Measurements from ENCODE around the gene MKLN1.

DNA sequence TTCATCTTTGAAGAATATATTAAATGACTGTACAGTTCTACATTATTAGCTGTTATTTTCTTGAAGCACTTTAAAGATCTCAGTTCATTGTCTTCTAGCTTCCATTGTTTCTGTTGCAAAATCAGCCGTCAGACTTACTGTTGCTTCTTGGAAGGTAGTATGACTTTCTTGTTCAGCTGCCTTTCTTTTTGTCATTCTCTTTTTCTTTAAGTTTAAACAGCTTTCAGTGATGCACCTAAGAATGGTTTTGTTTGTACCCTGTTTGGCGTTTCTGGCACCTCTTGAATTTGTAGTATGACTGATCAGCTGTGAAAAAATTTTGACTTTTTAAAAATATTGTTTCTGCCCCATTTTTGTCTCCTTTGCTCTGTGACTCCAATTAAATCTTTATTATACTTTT lies 9.3 kb downstream of the MKLN1 start:
- TF ChIP-seq, protein P1, sequence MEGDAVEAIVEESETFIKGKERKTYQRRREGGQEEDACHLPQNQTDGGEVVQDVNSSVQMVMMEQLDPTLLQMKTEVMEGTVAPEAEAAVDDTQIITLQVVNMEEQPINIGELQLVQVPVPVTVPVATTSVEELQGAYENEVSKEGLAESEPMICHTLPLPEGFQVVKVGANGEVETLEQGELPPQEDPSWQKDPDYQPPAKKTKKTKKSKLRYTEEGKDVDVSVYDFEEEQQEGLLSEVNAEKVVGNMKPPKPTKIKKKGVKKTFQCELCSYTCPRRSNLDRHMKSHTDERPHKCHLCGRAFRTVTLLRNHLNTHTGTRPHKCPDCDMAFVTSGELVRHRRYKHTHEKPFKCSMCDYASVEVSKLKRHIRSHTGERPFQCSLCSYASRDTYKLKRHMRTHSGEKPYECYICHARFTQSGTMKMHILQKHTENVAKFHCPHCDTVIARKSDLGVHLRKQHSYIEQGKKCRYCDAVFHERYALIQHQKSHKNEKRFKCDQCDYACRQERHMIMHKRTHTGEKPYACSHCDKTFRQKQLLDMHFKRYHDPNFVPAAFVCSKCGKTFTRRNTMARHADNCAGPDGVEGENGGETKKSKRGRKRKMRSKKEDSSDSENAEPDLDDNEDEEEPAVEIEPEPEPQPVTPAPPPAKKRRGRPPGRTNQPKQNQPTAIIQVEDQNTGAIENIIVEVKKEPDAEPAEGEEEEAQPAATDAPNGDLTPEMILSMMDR (IDR thresholded peaks at IDR 0.05; ENCODE audit: poor library complexity, severe bottlenecking): no peak
- TF ChIP-seq EZH2 (IDR thresholded peaks at IDR 0.05; ENCODE audit: borderline replicate concordance, insufficient read depth, low read length, poor library complexity, severe bottlenecking): no peak
- TF ChIP-seq, protein P2, sequence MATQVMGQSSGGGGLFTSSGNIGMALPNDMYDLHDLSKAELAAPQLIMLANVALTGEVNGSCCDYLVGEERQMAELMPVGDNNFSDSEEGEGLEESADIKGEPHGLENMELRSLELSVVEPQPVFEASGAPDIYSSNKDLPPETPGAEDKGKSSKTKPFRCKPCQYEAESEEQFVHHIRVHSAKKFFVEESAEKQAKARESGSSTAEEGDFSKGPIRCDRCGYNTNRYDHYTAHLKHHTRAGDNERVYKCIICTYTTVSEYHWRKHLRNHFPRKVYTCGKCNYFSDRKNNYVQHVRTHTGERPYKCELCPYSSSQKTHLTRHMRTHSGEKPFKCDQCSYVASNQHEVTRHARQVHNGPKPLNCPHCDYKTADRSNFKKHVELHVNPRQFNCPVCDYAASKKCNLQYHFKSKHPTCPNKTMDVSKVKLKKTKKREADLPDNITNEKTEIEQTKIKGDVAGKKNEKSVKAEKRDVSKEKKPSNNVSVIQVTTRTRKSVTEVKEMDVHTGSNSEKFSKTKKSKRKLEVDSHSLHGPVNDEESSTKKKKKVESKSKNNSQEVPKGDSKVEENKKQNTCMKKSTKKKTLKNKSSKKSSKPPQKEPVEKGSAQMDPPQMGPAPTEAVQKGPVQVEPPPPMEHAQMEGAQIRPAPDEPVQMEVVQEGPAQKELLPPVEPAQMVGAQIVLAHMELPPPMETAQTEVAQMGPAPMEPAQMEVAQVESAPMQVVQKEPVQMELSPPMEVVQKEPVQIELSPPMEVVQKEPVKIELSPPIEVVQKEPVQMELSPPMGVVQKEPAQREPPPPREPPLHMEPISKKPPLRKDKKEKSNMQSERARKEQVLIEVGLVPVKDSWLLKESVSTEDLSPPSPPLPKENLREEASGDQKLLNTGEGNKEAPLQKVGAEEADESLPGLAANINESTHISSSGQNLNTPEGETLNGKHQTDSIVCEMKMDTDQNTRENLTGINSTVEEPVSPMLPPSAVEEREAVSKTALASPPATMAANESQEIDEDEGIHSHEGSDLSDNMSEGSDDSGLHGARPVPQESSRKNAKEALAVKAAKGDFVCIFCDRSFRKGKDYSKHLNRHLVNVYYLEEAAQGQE (IDR thresholded peaks at IDR 0.05; ENCODE audit: borderline replicate concordance): no peak
- TF ChIP-seq EP300 (conservative IDR thresholded peaks at IDR 0.05; ENCODE audit: poor library complexity, severe bottlenecking): no peak
- no peak for TF ChIP-seq RAD21 (conservative IDR thresholded peaks at IDR 0.05)
